HEK293 (cell line): ENCODE data around the gene GATAD2A.

Experiments used
- GLIS1 ChIP-seq: fragments of 450-650 bp; formaldehyde crosslinking; IDR thresholded peaks from 2 replicates; pipeline ENCODE4 v1.5.1; 2016; ENCODE audit warnings: missing biosample characterization, missing genetic modification characterization
- KLF1 ChIP-seq: fragments of 450-650 bp; formaldehyde crosslinking; IDR thresholded peaks from 2 replicates; pipeline ENCODE4 v1.5.1; 2016; ENCODE audit warnings: missing biosample characterization, missing genetic modification characterization
- KLF10 ChIP-seq: fragments of 450-650 bp; IDR thresholded peaks from 2 replicates; pipeline ENCODE4 v1.5.1; 2018; ENCODE audit warnings: missing biosample characterization, mild to moderate bottlenecking, missing genetic modification characterization
- KLF9 ChIP-seq: fragments of 450-650 bp; formaldehyde crosslinking; IDR thresholded peaks from 2 replicates; pipeline ENCODE4 v1.5.1; 2016; ENCODE audit warnings: missing biosample characterization, missing genetic modification characterization, low read depth
- OSR2 ChIP-seq: fragments of 450-650 bp; formaldehyde crosslinking; IDR thresholded peaks from 2 replicates; pipeline ENCODE4 v1.5.1; 2016; ENCODE audit warnings: missing biosample characterization, missing genetic modification characterization
- SCRT2 ChIP-seq: fragments of 450-650 bp; formaldehyde crosslinking; IDR thresholded peaks from 2 replicates; pipeline ENCODE4 v1.5.1; 2016; ENCODE audit warnings: missing biosample characterization, missing genetic modification characterization
- SP2 ChIP-seq: fragments of 450-650 bp; formaldehyde crosslinking; IDR thresholded peaks from 2 replicates; pipeline ENCODE4 v1.5.1; 2016; ENCODE audit warnings: missing biosample characterization, missing genetic modification characterization
- SP7 ChIP-seq: fragments of 450-650 bp; formaldehyde crosslinking; IDR thresholded peaks from 2 replicates; pipeline ENCODE4 v1.5.1; 2016; ENCODE audit warnings: missing biosample characterization, missing genetic modification characterization
- ZNF600 ChIP-seq: fragments of 450-650 bp; formaldehyde crosslinking; IDR thresholded peaks from 2 replicates; pipeline ENCODE4 v1.5.1; 2016; ENCODE audit warnings: missing biosample characterization, missing genetic modification characterization
- ZNF629 ChIP-seq: fragments of 450-650 bp; formaldehyde crosslinking; IDR thresholded peaks from 2 replicates; pipeline ENCODE4 v1.5.1; 2017; ENCODE audit warnings: missing biosample characterization, missing genetic modification characterization
- ZNF707 ChIP-seq: fragments of 450-650 bp; formaldehyde crosslinking; IDR thresholded peaks from 2 replicates; pipeline ENCODE4 v1.5.1; 2016; ENCODE audit warnings: missing biosample characterization, missing genetic modification characterization
- ZNF843 ChIP-seq: fragments of 450-650 bp; formaldehyde crosslinking; IDR thresholded peaks from 2 replicates; pipeline ENCODE4 v1.5.1; 2016; ENCODE audit warnings: missing biosample characterization, missing genetic modification characterization
- ZSCAN16 ChIP-seq: fragments of 450-650 bp; formaldehyde crosslinking; IDR thresholded peaks from 2 replicates; pipeline ENCODE4 v1.5.1; 2016; ENCODE audit warnings: missing biosample characterization, missing genetic modification characterization
- ZSCAN30 ChIP-seq: fragments of 450-650 bp; IDR thresholded peaks from 2 replicates; pipeline ENCODE4 v1.5.1; 2018; ENCODE audit warnings: missing biosample characterization, mild to moderate bottlenecking, missing genetic modification characterization, moderate library complexity
- TF ChIP-seq, protein P1 (sequence below): fragments of 450-650 bp; formaldehyde crosslinking; optimal IDR thresholded peaks from 2 replicates; pipeline ENCODE3; 2016; ENCODE audit warnings: missing biosample characterization, mild to moderate bottlenecking, missing genetic modification characterization
- TF ChIP-seq, protein P2 (sequence below): fragments of 450-650 bp; formaldehyde crosslinking; IDR thresholded peaks from 2 replicates; pipeline ENCODE4 v1.5.1; 2016; ENCODE audit warnings: missing biosample characterization, missing genetic modification characterization
- TF ChIP-seq, protein P3 (sequence below): fragments of 450-650 bp; formaldehyde crosslinking; IDR thresholded peaks from 2 replicates; pipeline ENCODE4 v1.5.1; 2016; ENCODE audit warnings: missing biosample characterization, missing genetic modification characterization, borderline replicate concordance
- TF ChIP-seq, protein P4 (sequence below): fragments of 450-650 bp; IDR thresholded peaks from 2 replicates; pipeline ENCODE4 v1.5.1; 2018; ENCODE audit warnings: missing biosample characterization, mild to moderate bottlenecking, missing genetic modification characterization

Gene GATAD2A

DNA sequence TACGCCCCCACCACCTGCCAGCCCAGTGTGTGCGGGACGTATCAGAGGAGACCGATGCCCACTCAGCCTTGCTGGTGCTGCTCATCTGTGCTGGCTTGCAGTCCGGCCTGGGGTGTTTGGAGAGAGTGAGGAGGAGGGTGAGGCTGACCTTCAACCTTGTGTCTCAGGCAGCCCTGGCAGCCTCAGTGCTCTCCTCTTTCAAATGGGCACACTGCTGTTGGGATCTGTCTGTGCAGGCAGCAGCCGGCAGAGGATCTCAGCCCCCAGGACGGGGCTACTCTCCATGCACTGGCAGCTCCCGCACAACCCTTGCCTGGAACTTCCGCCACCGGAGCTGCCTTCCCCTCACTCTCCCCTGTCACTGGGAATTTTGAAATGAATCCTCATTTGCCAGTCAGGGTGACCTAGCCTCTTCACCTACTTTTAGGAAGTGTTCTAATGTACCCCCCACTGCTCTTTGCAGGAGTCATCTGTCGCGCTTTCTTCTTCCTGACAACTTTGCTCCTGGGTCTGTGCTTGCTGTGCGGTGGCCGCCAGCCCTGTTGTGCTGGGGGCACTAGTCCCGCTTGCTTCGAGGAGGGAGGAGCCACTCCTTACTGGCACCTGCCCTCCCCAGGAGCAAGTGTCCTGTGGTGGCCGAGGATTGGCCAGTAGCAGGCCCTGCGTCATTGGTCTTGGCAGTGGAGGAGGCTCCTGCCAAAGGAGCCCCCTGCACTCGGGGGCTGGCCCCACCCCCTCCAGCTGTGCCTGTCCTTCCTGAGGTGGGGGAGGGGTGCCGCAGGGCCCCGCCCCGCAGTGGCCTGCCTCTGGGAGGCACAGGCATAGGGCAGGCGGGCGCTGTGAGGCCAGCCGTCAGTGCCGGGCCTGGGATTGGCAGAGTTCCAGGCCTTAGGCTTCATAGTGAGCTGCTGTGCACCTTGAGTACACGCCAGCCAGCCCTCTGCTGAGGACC, 56.5 kb downstream of the GATAD2A start (continued):
- TF ChIP-seq KLF10 (tag by site-specific recombination), result peak; percentile 78
- TF ChIP-seq, protein P1, sequence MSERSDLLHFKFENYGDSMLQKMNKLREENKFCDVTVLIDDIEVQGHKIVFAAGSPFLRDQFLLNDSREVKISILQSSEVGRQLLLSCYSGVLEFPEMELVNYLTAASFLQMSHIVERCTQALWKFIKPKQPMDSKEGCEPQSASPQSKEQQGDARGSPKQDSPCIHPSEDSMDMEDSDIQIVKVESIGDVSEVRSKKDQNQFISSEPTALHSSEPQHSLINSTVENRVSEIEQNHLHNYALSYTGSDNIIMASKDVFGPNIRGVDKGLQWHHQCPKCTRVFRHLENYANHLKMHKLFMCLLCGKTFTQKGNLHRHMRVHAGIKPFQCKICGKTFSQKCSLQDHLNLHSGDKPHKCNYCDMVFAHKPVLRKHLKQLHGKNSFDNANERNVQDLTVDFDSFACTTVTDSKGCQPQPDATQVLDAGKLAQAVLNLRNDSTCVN (tag by site-specific recombination), result peak; percentile 26
- TF ChIP-seq, protein P2, sequence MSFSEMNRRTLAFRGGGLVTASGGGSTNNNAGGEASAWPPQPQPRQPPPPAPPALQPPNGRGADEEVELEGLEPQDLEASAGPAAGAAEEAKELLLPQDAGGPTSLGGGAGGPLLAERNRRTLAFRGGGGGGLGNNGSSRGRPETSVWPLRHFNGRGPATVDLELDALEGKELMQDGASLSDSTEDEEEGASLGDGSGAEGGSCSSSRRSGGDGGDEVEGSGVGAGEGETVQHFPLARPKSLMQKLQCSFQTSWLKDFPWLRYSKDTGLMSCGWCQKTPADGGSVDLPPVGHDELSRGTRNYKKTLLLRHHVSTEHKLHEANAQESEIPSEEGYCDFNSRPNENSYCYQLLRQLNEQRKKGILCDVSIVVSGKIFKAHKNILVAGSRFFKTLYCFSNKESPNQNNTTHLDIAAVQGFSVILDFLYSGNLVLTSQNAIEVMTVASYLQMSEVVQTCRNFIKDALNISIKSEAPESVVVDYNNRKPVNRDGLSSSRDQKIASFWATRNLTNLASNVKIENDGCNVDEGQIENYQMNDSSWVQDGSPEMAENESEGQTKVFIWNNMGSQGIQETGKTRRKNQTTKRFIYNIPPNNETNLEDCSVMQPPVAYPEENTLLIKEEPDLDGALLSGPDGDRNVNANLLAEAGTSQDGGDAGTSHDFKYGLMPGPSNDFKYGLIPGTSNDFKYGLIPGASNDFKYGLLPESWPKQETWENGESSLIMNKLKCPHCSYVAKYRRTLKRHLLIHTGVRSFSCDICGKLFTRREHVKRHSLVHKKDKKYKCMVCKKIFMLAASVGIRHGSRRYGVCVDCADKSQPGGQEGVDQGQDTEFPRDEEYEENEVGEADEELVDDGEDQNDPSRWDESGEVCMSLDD (tag by site-specific recombination), result peak; percentile 34; the same call in 1 of the 2 replicates
- TF ChIP-seq ZNF600 (tag by site-specific recombination), result peak; percentile 86; the same call in 1 of the 2 replicates
- TF ChIP-seq KLF9 (tag by site-specific recombination), result peak; percentile 75
- TF ChIP-seq, protein P3, sequence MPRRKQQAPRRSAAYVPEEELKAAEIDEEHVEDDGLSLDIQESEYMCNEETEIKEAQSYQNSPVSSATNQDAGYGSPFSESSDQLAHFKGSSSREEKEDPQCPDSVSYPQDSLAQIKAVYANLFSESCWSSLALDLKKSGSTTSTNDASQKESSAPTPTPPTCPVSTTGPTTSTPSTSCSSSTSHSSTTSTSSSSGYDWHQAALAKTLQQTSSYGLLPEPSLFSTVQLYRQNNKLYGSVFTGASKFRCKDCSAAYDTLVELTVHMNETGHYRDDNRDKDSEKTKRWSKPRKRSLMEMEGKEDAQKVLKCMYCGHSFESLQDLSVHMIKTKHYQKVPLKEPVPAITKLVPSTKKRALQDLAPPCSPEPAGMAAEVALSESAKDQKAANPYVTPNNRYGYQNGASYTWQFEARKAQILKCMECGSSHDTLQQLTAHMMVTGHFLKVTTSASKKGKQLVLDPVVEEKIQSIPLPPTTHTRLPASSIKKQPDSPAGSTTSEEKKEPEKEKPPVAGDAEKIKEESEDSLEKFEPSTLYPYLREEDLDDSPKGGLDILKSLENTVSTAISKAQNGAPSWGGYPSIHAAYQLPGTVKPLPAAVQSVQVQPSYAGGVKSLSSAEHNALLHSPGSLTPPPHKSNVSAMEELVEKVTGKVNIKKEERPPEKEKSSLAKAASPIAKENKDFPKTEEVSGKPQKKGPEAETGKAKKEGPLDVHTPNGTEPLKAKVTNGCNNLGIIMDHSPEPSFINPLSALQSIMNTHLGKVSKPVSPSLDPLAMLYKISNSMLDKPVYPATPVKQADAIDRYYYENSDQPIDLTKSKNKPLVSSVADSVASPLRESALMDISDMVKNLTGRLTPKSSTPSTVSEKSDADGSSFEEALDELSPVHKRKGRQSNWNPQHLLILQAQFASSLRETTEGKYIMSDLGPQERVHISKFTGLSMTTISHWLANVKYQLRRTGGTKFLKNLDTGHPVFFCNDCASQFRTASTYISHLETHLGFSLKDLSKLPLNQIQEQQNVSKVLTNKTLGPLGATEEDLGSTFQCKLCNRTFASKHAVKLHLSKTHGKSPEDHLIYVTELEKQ, result no peak
- peak; percentile 80 for TF ChIP-seq KLF1
- peak; percentile 58 for TF ChIP-seq ZNF629 (tag by site-specific recombination)
- TF ChIP-seq ZNF843, result no peak
- peak; percentile 38; the same call in 1 of the 2 replicates for TF ChIP-seq SP7
- TF ChIP-seq SP2 (tag by site-specific recombination), result peak; percentile 74
- TF ChIP-seq ZSCAN16 (tag by site-specific recombination), result no peak
- TF ChIP-seq, protein P4, sequence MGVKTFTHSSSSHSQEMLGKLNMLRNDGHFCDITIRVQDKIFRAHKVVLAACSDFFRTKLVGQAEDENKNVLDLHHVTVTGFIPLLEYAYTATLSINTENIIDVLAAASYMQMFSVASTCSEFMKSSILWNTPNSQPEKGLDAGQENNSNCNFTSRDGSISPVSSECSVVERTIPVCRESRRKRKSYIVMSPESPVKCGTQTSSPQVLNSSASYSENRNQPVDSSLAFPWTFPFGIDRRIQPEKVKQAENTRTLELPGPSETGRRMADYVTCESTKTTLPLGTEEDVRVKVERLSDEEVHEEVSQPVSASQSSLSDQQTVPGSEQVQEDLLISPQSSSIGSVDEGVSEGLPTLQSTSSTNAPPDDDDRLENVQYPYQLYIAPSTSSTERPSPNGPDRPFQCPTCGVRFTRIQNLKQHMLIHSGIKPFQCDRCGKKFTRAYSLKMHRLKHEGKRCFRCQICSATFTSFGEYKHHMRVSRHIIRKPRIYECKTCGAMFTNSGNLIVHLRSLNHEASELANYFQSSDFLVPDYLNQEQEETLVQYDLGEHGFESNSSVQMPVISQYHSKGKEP, result no peak
- no peak for TF ChIP-seq SCRT2
- TF ChIP-seq ZSCAN30 (tag by site-specific recombination), result peak; percentile 56; the same call in 1 of the 2 replicates
- TF ChIP-seq ZNF707 (tag by site-specific recombination), result no peak
- peak; percentile 69 for TF ChIP-seq OSR2
- peak; percentile 98 for TF ChIP-seq GLIS1 (tag by site-specific recombination)
